ENCODE measurements around the gene NRCAM.

DNA sequence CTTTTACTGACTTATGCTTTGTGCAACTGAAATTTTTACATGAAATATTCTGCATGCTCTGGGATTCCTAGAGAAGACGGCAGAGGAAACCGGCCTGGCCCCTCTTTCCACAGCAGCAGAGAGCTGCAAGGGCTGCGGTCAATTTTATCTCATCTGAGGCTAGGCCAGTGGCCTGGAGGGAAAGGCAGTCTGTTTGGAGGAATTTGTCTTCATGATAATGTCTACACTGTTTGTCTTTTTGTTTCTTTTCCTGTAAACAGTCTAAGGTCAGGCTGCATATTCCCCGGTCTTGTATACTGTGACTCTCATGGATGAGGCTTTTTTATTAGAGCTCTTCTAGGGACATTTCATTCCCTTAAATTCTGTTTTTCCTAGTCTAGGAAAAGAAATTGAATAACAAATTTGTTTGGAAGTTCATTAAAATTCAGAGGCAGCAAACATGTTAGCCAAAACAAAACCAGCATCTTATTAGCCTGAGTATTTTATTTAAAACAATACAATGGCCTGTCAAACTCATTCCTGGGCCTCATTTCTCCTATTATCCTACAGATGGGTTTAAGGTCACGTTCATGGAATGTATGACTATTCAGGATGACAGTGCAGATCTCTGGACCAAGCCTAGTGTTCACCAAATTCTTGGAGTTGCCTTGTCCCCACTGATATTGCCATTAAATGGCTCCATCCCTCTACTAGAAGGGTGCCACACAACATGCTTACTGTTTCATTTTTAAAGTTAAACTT is 352.5 kb downstream of the NRCAM start:
- TF ChIP-seq, protein P1, sequence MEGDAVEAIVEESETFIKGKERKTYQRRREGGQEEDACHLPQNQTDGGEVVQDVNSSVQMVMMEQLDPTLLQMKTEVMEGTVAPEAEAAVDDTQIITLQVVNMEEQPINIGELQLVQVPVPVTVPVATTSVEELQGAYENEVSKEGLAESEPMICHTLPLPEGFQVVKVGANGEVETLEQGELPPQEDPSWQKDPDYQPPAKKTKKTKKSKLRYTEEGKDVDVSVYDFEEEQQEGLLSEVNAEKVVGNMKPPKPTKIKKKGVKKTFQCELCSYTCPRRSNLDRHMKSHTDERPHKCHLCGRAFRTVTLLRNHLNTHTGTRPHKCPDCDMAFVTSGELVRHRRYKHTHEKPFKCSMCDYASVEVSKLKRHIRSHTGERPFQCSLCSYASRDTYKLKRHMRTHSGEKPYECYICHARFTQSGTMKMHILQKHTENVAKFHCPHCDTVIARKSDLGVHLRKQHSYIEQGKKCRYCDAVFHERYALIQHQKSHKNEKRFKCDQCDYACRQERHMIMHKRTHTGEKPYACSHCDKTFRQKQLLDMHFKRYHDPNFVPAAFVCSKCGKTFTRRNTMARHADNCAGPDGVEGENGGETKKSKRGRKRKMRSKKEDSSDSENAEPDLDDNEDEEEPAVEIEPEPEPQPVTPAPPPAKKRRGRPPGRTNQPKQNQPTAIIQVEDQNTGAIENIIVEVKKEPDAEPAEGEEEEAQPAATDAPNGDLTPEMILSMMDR (optimal IDR thresholded peaks at IDR 0.05 in 1 of 3, IDR thresholded peaks at IDR 0.05 in 1 of 3, conservative IDR thresholded peaks at IDR 0.05 in 1 of 3; ENCODE audit: extremely low read depth in 1 of 3, insufficient read depth in 2 of 3, low read length in 3 of 3) = no peak
- TF ChIP-seq EZH2 (IDR thresholded peaks at IDR 0.05; ENCODE audit: low read length) = no peak

All from keratinocyte (primary cell).